Duodenal mucosa (tissue), 2 donors: ENCODE data around the gene ATP8B1.
"Not testable (repeated sequence)": the region's sequence is repeated elsewhere in the genome, so short reads cannot be mapped to it uniquely, and the experiment has no call there.

Experiments used
- H3K27ac ChIP-seq: one replicate; pipeline ENCODE4 v1.7.0; 2013; ENCODE audit warnings: low read depth, low read length
- H3K27me3 ChIP-seq, 2 donors: one replicate each; pipeline ENCODE4 v1.7.0; 2013; ENCODE audit warnings: low read length in 2 of 2, control low read depth in 1 of 2; ENCODE audit not compliant: insufficient read depth in 2 of 2, control insufficient read depth in 1 of 2
- H3K36me3 ChIP-seq, 2 donors: one replicate each; pipeline ENCODE4 v1.7.0; 2013; ENCODE audit warnings: low read length in 2 of 2, control low read depth in 1 of 2; ENCODE audit not compliant: insufficient read depth in 2 of 2, control insufficient read depth in 1 of 2
- H3K4me1 ChIP-seq, 2 donors: one replicate each; pipeline ENCODE4 v1.7.0; 2013; ENCODE audit warnings: low read length in 2 of 2, control low read depth in 1 of 2; ENCODE audit not compliant: insufficient read depth in 2 of 2, control insufficient read depth in 1 of 2
- H3K4me3 ChIP-seq, 2 donors: one replicate each; pipeline ENCODE4 v1.7.0; 2013; ENCODE audit warnings: low read length in 2 of 2, low read depth in 1 of 2
- H3K9ac ChIP-seq, 2 donors: one replicate each; pipeline ENCODE4 v1.7.0; 2013; ENCODE audit warnings: low read length in 2 of 2, low read depth in 1 of 2
- H3K9me3 ChIP-seq, 2 donors: one replicate each; pipeline ENCODE4 v1.7.0; 2013; ENCODE audit warnings: low read length in 2 of 2, control low read depth in 1 of 2; ENCODE audit not compliant: control insufficient read depth in 1 of 2

The ATP8B1 gene

DNA sequence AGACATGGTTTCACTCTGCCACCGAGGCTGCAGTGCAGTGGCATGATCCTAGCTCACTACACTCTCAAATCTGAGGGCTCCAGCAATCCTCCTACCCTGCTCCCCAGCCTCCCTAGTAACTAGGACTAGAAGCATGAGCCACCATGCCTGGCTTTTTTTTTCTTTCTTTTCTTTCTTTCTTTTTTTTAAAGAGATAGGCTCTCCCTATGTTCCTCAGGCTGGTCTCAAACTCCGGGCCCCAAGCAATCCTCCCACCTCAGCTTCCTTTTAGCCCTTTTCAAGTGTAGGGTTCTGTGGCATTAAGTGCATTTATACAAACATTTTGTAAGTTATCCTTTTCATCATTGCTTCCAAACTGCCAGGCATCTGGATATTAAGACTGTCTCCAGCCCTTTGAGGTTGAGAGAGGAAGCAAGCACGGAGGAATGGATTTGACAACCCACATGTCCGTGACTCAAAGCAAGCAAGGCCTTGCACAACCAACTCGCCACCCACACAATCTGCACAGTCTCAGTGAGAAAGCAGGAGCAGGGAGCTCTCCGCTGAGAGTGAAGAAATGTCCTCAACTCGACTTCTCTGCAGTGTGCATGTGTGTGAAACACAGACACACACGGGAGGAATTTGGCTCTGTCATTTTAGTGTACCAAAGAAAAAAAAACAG lies 65.6 kb downstream of the ATP8B1 start:
- Histone ChIP-seq H3K4me3 (no peak overlapping the region), H3K4me1 (peaks cover 5 to 13% of the 10 kb centered on the region in 2 donors), H3K9me3 (no peaks in the 10 kb centered on the region), H3K9ac (no peak overlapping the region), H3K36me3 (peaks cover 0 to 4% of the 10 kb centered on the region in 2 donors), H3K27ac (no peak overlapping the region), H3K27me3 (no peaks in the 10 kb centered on the region)

DNA sequence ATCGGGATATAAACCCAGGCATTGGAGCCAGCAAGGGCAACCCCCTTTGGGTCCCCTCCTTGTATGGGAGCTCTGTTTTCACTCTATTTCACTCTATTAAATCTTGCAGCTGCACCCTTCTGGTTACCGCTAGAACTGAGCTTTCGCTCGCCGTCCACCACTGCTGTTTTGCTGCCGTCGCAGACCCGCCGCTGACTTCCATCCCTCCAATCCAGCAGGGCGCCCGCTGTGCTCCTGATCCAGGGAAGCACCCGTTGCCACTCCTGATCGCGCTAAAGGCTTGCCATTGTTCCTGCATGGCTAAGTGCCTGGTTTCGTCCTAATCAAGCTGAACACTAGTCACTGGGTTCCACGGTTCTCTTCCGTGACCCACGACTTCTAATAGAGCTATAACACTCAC lies 68.1 kb downstream of the ATP8B1 start:
- H3K4me1 ChIP-seq = peaks cover 4 to 13% of the 10 kb centered on the region in 2 donors
- not testable (repeated sequence) for H3K4me3 ChIP-seq, H3K9me3 ChIP-seq, H3K27me3 ChIP-seq, H3K9ac ChIP-seq, H3K27ac ChIP-seq
- peaks cover 4 to 14% of the 10 kb centered on the region in 2 donors for H3K36me3 ChIP-seq

DNA sequence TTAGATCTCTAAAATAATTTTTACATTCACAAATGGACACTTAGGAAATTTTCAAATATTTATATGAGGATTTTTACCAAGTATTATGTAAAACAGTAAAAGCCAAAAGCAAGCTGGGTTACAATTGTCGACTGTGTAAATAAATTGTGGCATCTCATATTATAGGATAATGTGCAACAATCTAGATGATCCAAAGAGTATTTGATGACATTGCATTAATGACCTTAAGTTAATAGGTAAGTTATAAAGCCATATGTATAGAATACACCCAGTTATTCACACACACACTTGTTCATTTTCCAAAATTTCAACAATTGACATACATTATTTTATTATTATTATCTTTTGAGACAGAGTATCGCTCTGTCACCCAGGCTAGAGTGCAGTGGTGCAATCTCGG lies 69.3 kb downstream of the ATP8B1 start:
- no peak overlapping the region for H3K4me3 ChIP-seq
- peaks cover 0 to 17% of the 10 kb centered on the region in 2 donors for H3K36me3 ChIP-seq
- no peaks in the 10 kb centered on the region for H3K27me3 ChIP-seq
- no peak overlapping the region for H3K9ac ChIP-seq
- no peak overlapping the region for H3K27ac ChIP-seq
- H3K9me3 ChIP-seq = no peaks in the 10 kb centered on the region
- H3K4me1 ChIP-seq = peaks cover 4 to 13% of the 10 kb centered on the region in 2 donors

DNA sequence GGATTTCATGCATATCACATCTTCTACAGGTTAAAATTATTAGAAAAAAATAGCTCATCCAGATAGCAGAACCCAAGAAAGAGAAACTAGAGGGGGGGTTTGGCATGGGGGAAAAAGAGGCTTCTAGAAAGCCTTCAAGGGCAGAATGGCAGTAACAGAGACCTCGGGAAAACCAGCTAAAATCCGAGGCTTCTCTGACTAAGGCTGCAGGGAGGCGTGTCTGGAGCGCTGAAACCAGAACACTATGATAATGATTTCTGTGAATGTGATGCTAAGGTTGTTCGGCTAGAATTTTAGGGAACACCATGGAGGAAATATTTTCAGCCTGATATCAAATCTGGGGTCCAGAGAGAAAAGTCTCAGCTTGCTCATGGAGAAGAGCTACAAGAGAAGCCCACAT lies 73.0 kb downstream of the ATP8B1 start:
- peaks cover 0 to 39% of the 10 kb centered on the region in 2 donors for H3K36me3 ChIP-seq
- H3K4me3 ChIP-seq = no peak overlapping the region
- peaks cover 4% of the 10 kb centered on the region in 2 donors for H3K4me1 ChIP-seq
- H3K27ac ChIP-seq = no peak overlapping the region
- peaks cover 4 to 7% of the 10 kb centered on the region in 2 donors for H3K9me3 ChIP-seq
- H3K27me3 ChIP-seq = no peaks in the 10 kb centered on the region
- H3K9ac ChIP-seq = no peak overlapping the region

DNA sequence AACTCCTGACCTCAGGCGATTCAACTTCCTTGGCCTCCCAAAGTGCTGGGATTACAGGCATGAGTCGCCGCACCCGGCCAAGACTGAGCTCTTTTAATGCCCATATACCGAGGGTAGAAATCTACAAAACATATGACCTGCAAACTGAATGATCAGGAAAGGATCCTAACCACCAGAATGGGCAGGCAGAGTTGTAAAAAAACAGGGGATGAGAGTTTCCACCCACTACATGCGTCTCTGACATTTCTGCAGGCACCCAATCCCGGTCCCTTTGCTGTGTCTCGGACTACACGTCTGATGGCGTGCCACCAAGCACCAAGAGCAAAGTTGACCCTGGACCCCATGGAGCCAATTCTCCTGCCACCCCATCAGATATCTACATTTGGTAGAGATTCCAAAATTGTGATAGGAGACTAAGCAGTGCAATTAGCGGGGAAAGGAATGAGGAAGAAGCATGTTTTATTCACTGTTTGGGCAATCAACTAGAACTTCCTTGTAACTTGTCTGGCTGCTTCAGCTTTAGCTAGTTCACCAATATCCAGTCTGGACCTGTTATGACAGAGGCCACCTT lies 74.1 kb downstream of the ATP8B1 start:
- Histone ChIP-seq H3K9me3 (peaks cover 4 to 7% of the 10 kb centered on the region in 2 donors), H3K4me1 (peaks cover 4% of the 10 kb centered on the region in 2 donors), H3K36me3 (peaks cover 0 to 39% of the 10 kb centered on the region in 2 donors), H3K9ac (no peak overlapping the region), H3K4me3 (no peak overlapping the region), H3K27ac (no peak overlapping the region), H3K27me3 (no peaks in the 10 kb centered on the region)

DNA sequence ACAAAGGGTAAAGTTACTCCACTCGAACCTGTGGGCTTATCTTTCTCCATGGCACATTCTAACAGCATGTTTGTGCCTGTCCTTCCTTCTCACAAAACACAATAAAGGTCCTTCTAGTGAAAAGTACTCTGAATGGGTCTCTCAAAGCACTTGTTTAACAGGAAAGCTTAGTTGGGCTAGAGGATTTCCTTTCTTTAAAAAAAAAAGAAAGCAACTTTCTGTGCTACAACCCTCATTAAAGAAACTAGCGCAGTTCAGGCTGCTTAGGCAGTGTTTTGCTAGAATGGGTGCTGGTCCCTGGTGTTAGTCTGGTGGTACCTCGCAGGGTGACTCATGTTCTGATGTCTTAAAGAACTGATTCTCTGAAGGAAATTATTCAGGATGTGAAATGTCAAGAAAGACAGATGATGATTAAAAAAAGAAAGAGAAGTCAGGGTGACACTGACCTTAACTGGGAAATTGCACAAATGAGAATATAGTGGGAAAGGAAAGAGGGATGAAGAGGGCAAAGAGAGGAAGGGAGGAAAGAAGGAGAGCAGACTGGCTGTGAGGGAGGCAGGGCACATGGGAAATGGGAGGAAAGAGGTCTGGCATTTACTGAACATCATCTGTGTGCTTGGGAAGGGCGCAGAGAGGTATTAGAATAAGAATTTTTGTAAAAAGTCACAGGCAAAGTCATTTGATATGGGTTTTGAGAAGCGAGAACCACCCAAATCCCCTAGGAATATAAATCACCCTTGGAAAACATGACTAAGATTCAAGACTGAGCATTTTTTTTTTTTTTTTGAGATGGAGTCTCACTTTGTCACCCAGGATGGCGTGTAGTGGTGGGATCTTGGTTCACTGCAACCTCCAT lies 74.9 kb downstream of the ATP8B1 start:
- Histone ChIP-seq H3K4me1 (peaks cover 4% of the 10 kb centered on the region in 2 donors), H3K27me3 (no peaks in the 10 kb centered on the region), H3K9ac (no peak overlapping the region), H3K9me3 (peaks cover 4 to 7% of the 10 kb centered on the region in 2 donors), H3K4me3 (no peak overlapping the region), H3K36me3 (peaks cover 0 to 39% of the 10 kb centered on the region in 2 donors), H3K27ac (no peak overlapping the region)

DNA sequence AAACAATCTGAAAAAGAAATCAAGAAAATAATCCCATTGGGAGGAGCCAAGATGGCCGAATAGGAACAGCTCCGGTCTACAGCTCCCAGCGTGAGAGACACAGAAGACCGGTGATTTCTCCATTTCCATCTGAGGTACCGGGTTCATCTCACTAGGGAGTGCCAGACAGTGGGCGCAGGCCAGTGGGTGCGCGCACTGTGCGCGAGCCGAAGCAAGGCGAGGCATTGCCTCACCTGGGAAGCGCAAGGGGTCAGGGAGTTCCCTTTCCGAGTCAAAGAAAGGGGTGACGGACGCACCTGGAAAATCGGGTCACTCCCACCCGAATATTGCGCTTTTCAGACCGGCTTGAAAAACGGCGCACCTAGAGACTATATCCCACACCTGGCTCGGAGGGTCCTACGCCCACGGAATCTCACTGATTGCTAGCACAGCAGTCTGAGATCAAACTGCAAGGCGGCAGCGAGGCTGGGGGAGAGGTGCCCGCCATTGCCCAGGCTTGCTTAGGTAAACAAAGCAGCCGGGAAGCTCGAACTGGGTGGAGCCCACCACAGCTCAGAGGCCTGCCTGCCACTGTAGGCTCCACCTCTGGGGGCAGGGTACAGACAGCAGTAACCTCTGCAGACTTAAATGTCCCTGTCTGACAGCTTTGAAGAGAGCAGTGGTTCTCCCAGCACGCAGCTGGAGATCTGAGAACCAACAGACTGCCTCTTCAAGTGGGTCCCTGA lies 83.7 kb downstream of the ATP8B1 start:
- H3K9me3 ChIP-seq, H3K9ac ChIP-seq, H3K27me3 ChIP-seq, H3K4me3 ChIP-seq, H3K27ac ChIP-seq, H3K36me3 ChIP-seq, H3K4me1 ChIP-seq: not testable (repeated sequence)

DNA sequence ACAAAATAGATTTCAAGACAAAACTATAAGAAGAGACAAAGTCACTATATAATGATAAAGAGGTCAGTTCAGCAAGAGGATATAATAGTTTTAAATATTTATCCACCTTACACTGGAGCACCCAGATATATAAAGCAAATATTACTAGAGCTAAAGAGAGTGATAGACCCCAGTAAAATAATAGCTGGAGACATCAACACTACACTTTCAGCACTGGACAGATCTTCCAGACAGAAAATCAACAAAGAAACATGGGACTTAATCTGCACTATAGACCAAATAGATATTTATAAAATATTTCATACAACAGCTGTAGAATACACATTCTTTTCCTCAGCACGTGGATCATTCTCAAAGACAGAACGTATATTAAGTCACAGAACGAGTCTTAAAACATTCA lies 86.6 kb downstream of the ATP8B1 start:
- peaks cover 8 to 9% of the 10 kb centered on the region in 2 donors for H3K4me1 ChIP-seq
- no peaks in the 10 kb centered on the region for H3K9me3 ChIP-seq
- H3K27ac ChIP-seq = no peak overlapping the region
- peaks cover 0 to 5% of the 10 kb centered on the region in 2 donors for H3K36me3 ChIP-seq
- H3K4me3 ChIP-seq = no peak overlapping the region
- no peak overlapping the region for H3K9ac ChIP-seq
- H3K27me3 ChIP-seq = no peaks in the 10 kb centered on the region

DNA sequence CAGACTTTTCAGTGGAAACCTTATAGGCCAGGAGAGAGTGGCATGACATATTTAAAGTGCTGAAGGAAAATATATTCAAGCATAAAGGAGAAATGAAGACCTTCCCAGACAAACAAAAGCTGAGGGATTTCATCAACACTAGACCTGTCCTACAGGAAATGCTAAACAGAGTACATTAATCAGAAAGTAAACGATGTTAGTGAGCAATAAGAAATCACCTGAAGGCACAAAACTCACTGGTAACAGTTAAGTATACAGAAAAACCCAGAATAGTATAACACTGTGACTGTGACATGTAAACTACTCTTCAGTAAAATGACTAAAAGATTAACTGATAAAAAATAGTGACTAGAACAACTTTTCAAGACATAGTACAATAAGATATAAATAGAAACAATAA lies 87.4 kb downstream of the ATP8B1 start:
- Histone ChIP-seq H3K27ac (no peak overlapping the region), H3K4me3 (no peak overlapping the region), H3K36me3 (peaks cover 0 to 5% of the 10 kb centered on the region in 2 donors), H3K9ac (no peak overlapping the region), H3K9me3 (no peaks in the 10 kb centered on the region), H3K27me3 (no peaks in the 10 kb centered on the region), H3K4me1 (peaks cover 8 to 9% of the 10 kb centered on the region in 2 donors)
